ENCODE results near the gene KRTAP10-1. TPM values are rescaled to one million over a fixed set of nuclear protein-coding genes. Genes with fewer than 3 reads are reported as not detected.

The KRTAP10-1 gene
- polyA plus RNA-seq, 4 donors, result not detected

DNA sequence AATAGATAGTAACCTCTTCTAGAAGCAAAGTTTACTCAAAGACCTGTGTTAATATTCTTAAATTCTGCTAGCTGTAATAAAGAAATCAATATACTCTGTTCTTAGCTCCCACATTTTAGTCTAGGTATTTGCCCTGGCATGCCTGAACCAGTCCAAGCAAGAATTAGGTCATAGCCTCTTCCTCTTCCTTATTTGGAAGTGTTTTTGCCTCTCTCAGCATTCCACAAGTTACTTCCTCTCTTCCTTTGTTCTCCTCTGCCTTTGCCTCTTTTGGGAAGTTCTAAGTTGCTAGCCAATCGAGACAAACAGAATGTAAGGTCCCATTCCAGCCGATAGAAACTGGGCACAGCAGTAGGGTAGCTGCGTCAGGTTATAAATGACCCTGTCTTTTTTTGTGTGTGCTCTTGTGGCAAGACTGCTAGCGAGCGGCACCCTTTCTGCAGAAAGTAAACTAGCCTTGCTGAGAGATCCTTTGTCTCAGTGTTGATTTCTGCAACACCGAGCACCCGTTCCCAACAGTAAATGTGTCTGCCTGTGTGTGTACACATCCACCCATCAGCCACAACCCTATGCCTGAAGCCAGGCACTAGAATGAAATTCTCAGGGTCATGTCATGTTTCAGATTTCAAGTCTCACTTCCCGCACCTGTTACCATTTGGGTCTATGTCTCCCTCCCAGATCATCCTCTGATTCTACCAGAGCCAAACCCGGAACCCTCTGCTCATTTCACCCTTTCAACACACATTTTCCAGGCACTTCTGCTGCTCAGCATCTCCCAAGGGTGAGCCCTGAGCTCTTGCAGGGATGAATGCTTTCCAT lies 47.2 kb downstream of the KRTAP10-1 start:
- DNase-seq (ENCODE audit: low read depth in 4 of 4, low spot score in 3 of 4), result no peak

DNA sequence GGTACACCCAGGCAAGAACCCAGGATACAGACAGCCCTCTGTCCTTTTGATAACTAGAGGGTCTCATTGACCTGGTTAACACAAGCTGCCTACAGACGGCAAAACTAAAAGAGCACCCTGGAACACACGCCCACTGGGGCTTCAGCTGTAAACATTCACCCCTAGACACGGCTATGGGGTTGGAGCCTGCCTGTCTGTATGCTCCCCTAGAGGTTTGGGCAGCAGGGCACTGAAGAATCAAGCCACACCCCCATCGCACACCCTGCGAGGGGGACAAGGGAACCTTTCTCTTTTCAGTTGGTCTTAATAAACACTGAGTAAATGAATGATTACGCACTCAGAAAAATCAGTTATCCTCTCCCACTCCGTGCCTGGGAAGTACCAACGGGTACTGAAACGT lies 49.2 kb downstream of the KRTAP10-1 start:
- no peak for DNase-seq (ENCODE audit: low read depth in 4 of 4, low spot score in 3 of 4)

DNA sequence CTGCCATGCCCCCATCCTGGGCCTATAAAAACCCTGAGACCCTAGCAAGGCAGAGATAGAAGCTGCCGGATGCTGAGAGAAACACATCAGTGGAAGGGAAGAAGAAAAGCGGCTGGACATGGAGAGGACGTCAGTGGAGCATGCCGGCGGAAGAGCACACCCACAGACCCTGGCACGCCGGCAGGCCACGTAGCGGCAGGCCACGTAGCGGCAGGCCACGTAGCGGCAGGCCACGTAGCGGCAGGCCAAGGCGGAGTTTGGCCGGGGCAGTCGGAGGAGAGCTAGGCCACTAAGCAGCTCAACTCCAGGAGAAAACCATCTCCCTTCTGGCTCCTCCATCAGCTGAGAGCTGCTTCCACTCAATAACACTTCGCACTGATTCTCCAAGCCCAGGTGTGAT lies 49.6 kb downstream of the KRTAP10-1 start:
- DNase-seq (ENCODE audit: low read depth in 4 of 4, low spot score in 3 of 4), result no peak

DNA sequence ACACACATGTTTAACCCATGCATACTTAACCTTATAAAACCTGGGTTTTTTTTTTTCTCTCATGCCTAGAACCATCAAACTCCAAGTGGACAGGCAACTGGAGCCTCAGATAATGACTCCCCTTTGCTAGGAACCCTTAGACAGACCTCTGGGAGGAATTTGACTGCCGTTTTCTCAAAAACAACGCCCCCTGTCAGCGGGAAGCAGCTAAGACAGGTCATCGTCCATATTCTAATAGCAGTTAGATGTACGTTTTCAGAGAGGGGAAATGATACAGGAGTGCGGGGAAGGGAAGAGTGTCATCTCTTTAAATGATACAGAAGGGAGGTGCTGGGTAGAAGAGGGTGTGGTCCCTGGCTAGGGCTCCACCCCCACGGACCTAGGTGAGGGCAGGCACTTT lies 50.0 kb downstream of the KRTAP10-1 start:
- no peak for DNase-seq (ENCODE audit: low read depth in 4 of 4, low spot score in 3 of 4)

Other genes with a start within 250 kb of the KRTAP10-1 start
- 100 to 1,000 TPM; 119 to 187 (median 126) TPM for gene PFKL, start 240.1 kb downstream of the KRTAP10-1 start, polyA plus RNA-seq (ENCODE audit: insufficient read length in 4 of 4)
- 10 to 100 TPM; 20.7 to 36.2 (median 22.2) TPM for gene CFAP410, start 200.8 kb downstream of the KRTAP10-1 start, polyA plus RNA-seq (ENCODE audit: insufficient read length in 4 of 4)
- 1 to 10 TPM in 1 of 4 donors, under 1 TPM in 3; 0.55 to 1.5 (median 0.77) TPM for gene TRPM2, start 186.6 kb downstream of the KRTAP10-1 start, polyA plus RNA-seq (ENCODE audit: insufficient read length in 4 of 4)
- gene LRRC3, start 84.7 kb downstream of the KRTAP10-1 start, polyA plus RNA-seq (ENCODE audit: insufficient read length in 4 of 4), result 1 to 10 TPM; 4.3 to 5.4 (median 4.9) TPM
- gene KRTAP10-2, start 11.3 kb upstream of the KRTAP10-1 start, polyA plus RNA-seq (ENCODE audit: insufficient read length in 4 of 4), result under 1 TPM in 1 of 4 donors, not detected in 3; 0.05 TPM
- gene KRTAP10-3, start 18.6 kb upstream of the KRTAP10-1 start, polyA plus RNA-seq (ENCODE audit: insufficient read length in 4 of 4), result not detected
- gene KRTAP10-4, start 33.5 kb upstream of the KRTAP10-1 start, polyA plus RNA-seq (ENCODE audit: insufficient read length in 4 of 4), result not detected
- not detected for gene KRTAP10-5, start 40.4 kb upstream of the KRTAP10-1 start, polyA plus RNA-seq (ENCODE audit: insufficient read length in 4 of 4)
- gene KRTAP10-6, start 52.3 kb upstream of the KRTAP10-1 start, polyA plus RNA-seq (ENCODE audit: insufficient read length in 4 of 4), result not detected
- gene KRTAP10-7, start 60.4 kb upstream of the KRTAP10-1 start, polyA plus RNA-seq (ENCODE audit: insufficient read length in 4 of 4), result not detected
- not detected for gene KRTAP10-8, start 71.9 kb upstream of the KRTAP10-1 start, polyA plus RNA-seq (ENCODE audit: insufficient read length in 4 of 4)
- not detected for gene KRTAP10-9, start 86.9 kb upstream of the KRTAP10-1 start, polyA plus RNA-seq (ENCODE audit: insufficient read length in 4 of 4)
- gene KRTAP10-10, start 97.2 kb upstream of the KRTAP10-1 start, polyA plus RNA-seq (ENCODE audit: insufficient read length in 4 of 4), result not detected
- gene KRTAP10-11, start 106.2 kb upstream of the KRTAP10-1 start, polyA plus RNA-seq (ENCODE audit: insufficient read length in 4 of 4), result not detected
- gene KRTAP12-4, start 114.5 kb upstream of the KRTAP10-1 start, polyA plus RNA-seq (ENCODE audit: insufficient read length in 4 of 4), result not detected
- not detected for gene KRTAP12-3, start 117.7 kb upstream of the KRTAP10-1 start, polyA plus RNA-seq (ENCODE audit: insufficient read length in 4 of 4)
- not detected for gene KRTAP12-2, start 126.7 kb upstream of the KRTAP10-1 start, polyA plus RNA-seq (ENCODE audit: insufficient read length in 4 of 4)
- not detected for gene KRTAP12-1, start 142.0 kb upstream of the KRTAP10-1 start, polyA plus RNA-seq (ENCODE audit: insufficient read length in 4 of 4)
- not detected for gene KRTAP10-12, start 157.0 kb upstream of the KRTAP10-1 start, polyA plus RNA-seq (ENCODE audit: insufficient read length in 4 of 4)
- gene TSPEAR, start 171.4 kb upstream of the KRTAP10-1 start, polyA plus RNA-seq (ENCODE audit: insufficient read length in 4 of 4), result 1 to 10 TPM in 1 of 4 donors, under 1 TPM in 3; 0.60 to 1.2 (median 0.82) TPM

All from right renal pelvis (tissue), 4 donors.